GM06990 (cell line): ENCODE results near the gene ACAT2.
"Not testable (repeated sequence)": the region's sequence is repeated elsewhere in the genome, so short reads cannot be mapped to it uniquely, and the experiment has no call there.

Experiments
- DNase-seq: peaks from one replicate; pipeline ENCODE4 v3.0.0-alpha.2; 2011; ENCODE audit not compliant: insufficient read length; ENCODE audit errors: extremely low read depth
- H3K27me3 ChIP-seq: replicated peaks from 2 replicates; pipeline ENCODE4 v1.6.0; 2011; ENCODE audit warnings: low read length; ENCODE audit not compliant: control insufficient read depth, insufficient read depth
- H3K36me3 ChIP-seq: 2 replicates; pipeline ENCODE4 v1.5.1; 2011; ENCODE audit warnings: low read length; ENCODE audit not compliant: control insufficient read depth, insufficient read depth
- H3K4me3 ChIP-seq: replicated peaks from 2 replicates; pipeline ENCODE4 v1.5.1; 2011; ENCODE audit warnings: low read depth, mild to moderate bottlenecking, control low read depth, low read length
- CTCF ChIP-seq: IDR thresholded peaks from 2 replicates; pipeline ENCODE4 v1.5.1; 2011; ENCODE audit warnings: low read length, control low read depth, mild to moderate bottlenecking, inconsistent platforms; ENCODE audit not compliant: insufficient read depth, poor library complexity, severe bottlenecking

The ACAT2 gene

GRCh38 chr6:159806021-159806458, 44.2 kb downstream of the ACAT2 start:
- Histone ChIP-seq H3K4me3 (no peak overlapping the region), H3K27me3 (no peaks in the 10 kb centered on the region), H3K36me3 (no peaks in the 10 kb centered on the region)
- no peak for DNase-seq
- no peak for TF ChIP-seq CTCF

GRCh38 chr6:159807150-159807858, 45.5 kb downstream of the ACAT2 start:
- DNase-seq = no peak
- Histone ChIP-seq H3K36me3 (no peaks in the 10 kb centered on the region), H3K27me3 (no peaks in the 10 kb centered on the region), H3K4me3 (no peak overlapping the region)
- TF ChIP-seq CTCF = no peak

- H3K27me3 ChIP-seq = no peaks in the 10 kb centered on the region
- no peak for DNase-seq
- TF ChIP-seq CTCF = no peak
- H3K36me3 ChIP-seq = no peaks in the 10 kb centered on the region
- no peak overlapping the region for H3K4me3 ChIP-seq
Measured at GRCh38 chr6:159808647-159809046, 46.8 kb downstream of the ACAT2 start.

GRCh38 chr6:159809149-159809548, 47.3 kb downstream of the ACAT2 start:
- no peak for TF ChIP-seq CTCF
- Histone ChIP-seq H3K4me3 (no peak overlapping the region), H3K36me3 (no peaks in the 10 kb centered on the region), H3K27me3 (no peaks in the 10 kb centered on the region)
- DNase-seq = no peak

GRCh38 chr6:159813781-159814180, 51.9 kb downstream of the ACAT2 start:
- no peaks in the 10 kb centered on the region for H3K27me3 ChIP-seq
- no peak for TF ChIP-seq CTCF
- no peaks in the 10 kb centered on the region for H3K36me3 ChIP-seq
- no peak for DNase-seq
- H3K4me3 ChIP-seq = no peak overlapping the region

GRCh38 chr6:159815410-159815809, 53.6 kb downstream of the ACAT2 start:
- no peak for DNase-seq
- no peak overlapping the region for H3K4me3 ChIP-seq
- H3K27me3 ChIP-seq = no peaks in the 10 kb centered on the region
- no peaks in the 10 kb centered on the region for H3K36me3 ChIP-seq
- no peak for TF ChIP-seq CTCF

- H3K4me3 ChIP-seq, H3K36me3 ChIP-seq, H3K27me3 ChIP-seq, DNase-seq: not testable (repeated sequence)
Measured at GRCh38 chr6:159816775-159817174, 54.9 kb downstream of the ACAT2 start.
